KMS-11 (cell line): ENCODE data around the gene PSENEN.

Experiments used
- H2AFZ ChIP-seq: fragments of 200-600 bp; sonication (generic); 2 replicates; pipeline ENCODE4 v1.6.1; 2016; ENCODE audit warnings: antibody characterized with exemption, mixed run types, low read depth
- H3K27ac ChIP-seq: fragments of 200-600 bp; sonication (generic); 2 replicates; pipeline ENCODE4 v1.6.1; 2016; ENCODE audit warnings: mild to moderate bottlenecking, mixed run types
- H3K27me3 ChIP-seq: fragments of 200-600 bp; sonication (generic); 2 replicates; pipeline ENCODE4 v1.6.1; 2017; ENCODE audit warnings: mild to moderate bottlenecking, low read depth, mixed run types, moderate library complexity; ENCODE audit not compliant: insufficient read depth
- H3K36me3 ChIP-seq: fragments of 200-600 bp; sonication (generic); 2 replicates; pipeline ENCODE4 v1.6.1; 2017; ENCODE audit warnings: mild to moderate bottlenecking, mixed run types; ENCODE audit not compliant: insufficient read depth
- H3K4me1 ChIP-seq: fragments of 200-600 bp; sonication (generic); 2 replicates; pipeline ENCODE4 v1.6.1; 2016; ENCODE audit warnings: mild to moderate bottlenecking, low read depth, mixed run types; ENCODE audit not compliant: poor library complexity, severe bottlenecking
- H3K4me2 ChIP-seq: fragments of 200-600 bp; sonication (generic); 2 replicates; pipeline ENCODE4 v1.7.0; 2016; ENCODE audit warnings: mild to moderate bottlenecking, mixed run types
- H3K4me3 ChIP-seq: fragments of 200-600 bp; sonication (generic); IDR thresholded peaks from 2 replicates; pipeline ENCODE4 v1.6.1; 2017; ENCODE audit warnings: low read depth, low read length, mixed read lengths; ENCODE audit not compliant: insufficient read depth
- H3K79me2 ChIP-seq: fragments of 200-600 bp; sonication (generic); 2 replicates; pipeline ENCODE4 v1.6.1; 2016; ENCODE audit warnings: low read depth, mixed run types; ENCODE audit not compliant: insufficient read depth
- H3K9ac ChIP-seq: fragments of 200-600 bp; sonication (generic); 2 replicates; pipeline ENCODE4 v1.6.1; 2016; ENCODE audit warnings: mild to moderate bottlenecking, mixed run types
- H4K20me1 ChIP-seq: fragments of 200-600 bp; sonication (generic); 2 replicates; pipeline ENCODE4 v1.6.1; 2016; ENCODE audit warnings: mild to moderate bottlenecking, mixed run types; ENCODE audit not compliant: insufficient read depth
- TF ChIP-seq, protein P1 (sequence below): fragments of 200-600 bp; sonication (generic); conservative IDR thresholded peaks from 2 replicates; pipeline ENCODE4 v1.6.1; 2017; ENCODE audit warnings: low read depth, mild to moderate bottlenecking, antibody characterized with exemption, low read length, moderate library complexity, mixed read lengths

Gene PSENEN

DNA sequence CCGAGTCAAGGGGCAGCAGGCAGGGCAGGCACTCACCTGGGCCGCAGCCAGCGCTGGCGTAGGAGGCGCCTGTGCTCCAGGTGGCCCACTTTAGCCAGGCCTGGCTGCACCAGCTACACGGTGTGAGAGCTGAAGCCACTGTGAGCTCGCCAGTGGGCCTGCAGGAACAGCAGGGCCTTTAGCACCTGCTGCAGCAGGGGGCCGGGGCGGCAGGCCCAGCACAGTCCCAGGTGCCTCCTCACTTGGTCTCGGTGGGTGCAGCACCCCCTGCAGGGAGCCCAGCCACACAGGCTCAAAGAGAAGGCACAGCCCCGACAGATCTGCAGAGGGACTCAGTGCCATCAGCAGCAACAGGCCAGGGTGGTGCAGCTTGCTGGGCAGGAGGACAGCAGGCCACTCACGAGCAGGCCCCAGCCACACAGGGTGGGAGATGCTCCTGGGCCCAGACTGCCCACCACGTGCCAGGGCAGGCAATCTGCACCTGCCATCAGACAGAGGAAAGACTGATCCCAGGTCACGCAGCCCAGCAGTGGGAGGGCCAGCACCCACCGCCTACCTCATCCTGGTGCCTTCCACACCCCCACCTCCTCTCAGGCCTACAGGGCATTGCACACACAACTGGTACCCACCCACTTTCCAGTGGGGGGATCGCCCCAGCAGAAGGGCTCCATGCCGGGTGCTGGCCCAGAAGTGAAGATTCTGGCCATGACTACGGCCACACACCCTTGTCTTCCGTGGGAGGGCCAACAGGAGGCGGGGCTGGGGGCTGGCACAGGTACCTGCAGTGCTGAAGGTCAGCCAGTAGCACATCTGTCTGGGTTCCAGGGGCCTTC lies 45.7 kb downstream of the PSENEN start:
- Histone ChIP-seq H3K27ac (no peak overlapping the region), H2AFZ (no peak overlapping the region), H3K27me3 (peaks cover 4% of the 10 kb centered on the region; the same call in 1 of the 2 replicates), H3K79me2 (no peaks in the 10 kb centered on the region), H3K4me1 (no peaks in the 10 kb centered on the region), H3K4me2 (no peak overlapping the region), H3K36me3 (no peaks in the 10 kb centered on the region), H3K9ac (no peak overlapping the region), H4K20me1 (no peaks in the 10 kb centered on the region), H3K4me3 (no peak overlapping the region)
- TF ChIP-seq, protein P1, sequence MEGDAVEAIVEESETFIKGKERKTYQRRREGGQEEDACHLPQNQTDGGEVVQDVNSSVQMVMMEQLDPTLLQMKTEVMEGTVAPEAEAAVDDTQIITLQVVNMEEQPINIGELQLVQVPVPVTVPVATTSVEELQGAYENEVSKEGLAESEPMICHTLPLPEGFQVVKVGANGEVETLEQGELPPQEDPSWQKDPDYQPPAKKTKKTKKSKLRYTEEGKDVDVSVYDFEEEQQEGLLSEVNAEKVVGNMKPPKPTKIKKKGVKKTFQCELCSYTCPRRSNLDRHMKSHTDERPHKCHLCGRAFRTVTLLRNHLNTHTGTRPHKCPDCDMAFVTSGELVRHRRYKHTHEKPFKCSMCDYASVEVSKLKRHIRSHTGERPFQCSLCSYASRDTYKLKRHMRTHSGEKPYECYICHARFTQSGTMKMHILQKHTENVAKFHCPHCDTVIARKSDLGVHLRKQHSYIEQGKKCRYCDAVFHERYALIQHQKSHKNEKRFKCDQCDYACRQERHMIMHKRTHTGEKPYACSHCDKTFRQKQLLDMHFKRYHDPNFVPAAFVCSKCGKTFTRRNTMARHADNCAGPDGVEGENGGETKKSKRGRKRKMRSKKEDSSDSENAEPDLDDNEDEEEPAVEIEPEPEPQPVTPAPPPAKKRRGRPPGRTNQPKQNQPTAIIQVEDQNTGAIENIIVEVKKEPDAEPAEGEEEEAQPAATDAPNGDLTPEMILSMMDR = no peak

DNA sequence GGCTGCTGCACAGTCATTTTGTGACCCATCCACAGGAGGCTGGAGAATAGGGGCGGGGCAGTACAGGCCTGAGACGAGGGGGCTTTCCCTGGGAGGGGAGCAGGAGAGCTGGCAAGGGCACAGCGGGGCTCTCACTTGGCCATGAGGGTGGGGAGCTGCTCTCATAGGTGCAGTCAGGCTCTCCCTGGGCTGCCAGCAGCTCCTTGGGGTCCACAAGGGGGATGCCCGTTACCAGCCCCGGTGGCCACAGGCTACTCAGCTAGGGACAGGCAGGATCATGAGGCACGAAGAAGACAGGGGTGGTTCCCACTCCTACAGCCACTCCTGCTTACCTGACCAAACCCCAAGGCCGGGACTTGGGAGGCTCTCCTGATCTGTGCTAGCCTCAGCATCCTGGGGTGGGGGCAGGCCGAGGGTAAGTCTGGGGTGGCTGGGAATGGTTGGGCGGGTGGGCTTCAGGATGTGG lies 46.4 kb downstream of the PSENEN start:
- Histone ChIP-seq H3K27me3 (peaks cover 4% of the 10 kb centered on the region), H2AFZ (no peak overlapping the region), H3K36me3 (no peaks in the 10 kb centered on the region), H3K79me2 (no peaks in the 10 kb centered on the region), H4K20me1 (no peaks in the 10 kb centered on the region), H3K4me2 (no peak overlapping the region), H3K9ac (no peak overlapping the region), H3K4me1 (no peaks in the 10 kb centered on the region), H3K27ac (no peak overlapping the region), H3K4me3 (no peak overlapping the region)
- TF ChIP-seq, protein P1 = no peak

DNA sequence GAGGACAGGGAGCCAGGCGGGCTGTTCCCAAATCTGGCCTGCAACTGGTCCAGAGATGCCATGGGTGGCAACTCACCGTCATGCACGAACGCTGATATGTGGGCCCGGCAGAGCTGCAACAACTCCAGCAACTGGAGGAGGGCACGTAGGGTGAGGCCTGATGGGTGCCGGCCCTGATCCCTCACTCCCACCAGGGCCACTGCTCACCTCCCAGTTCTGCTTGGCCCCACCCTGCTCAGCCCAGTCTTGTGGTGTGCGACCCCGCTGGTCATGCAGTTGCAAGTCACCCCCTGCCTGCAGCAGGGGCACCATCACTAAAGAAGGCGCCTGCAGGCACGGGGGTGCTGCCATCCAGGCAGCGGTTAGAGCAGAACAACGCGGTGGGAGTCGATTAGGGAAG lies 46.9 kb downstream of the PSENEN start:
- TF ChIP-seq, protein P1 = no peak
- Histone ChIP-seq H3K27me3 (peaks cover 4% of the 10 kb centered on the region), H3K4me2 (no peak overlapping the region), H2AFZ (no peak overlapping the region), H3K36me3 (no peaks in the 10 kb centered on the region), H3K4me3 (no peak overlapping the region), H3K9ac (no peak overlapping the region), H4K20me1 (no peaks in the 10 kb centered on the region), H3K27ac (no peak overlapping the region), H3K79me2 (no peaks in the 10 kb centered on the region), H3K4me1 (no peaks in the 10 kb centered on the region)

DNA sequence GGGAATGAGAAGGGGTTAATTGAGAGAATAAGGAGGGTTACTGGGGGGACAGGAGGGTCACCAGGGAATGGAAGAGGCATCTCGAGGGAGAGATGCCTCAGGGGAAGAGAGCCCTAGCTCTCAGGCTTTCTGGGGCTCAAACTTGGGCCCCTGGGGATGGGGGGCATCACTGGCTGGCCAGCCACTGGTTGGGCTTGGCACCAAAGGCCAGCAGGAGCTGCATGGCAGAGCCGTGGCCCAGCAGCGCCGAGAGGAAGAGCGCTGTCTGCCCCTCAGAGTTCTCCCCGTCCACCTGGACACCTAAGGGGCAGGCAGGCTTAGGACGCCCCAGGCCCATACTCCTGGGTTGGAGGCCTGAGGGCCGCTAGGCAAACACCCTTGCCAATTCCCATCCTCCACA lies 47.4 kb downstream of the PSENEN start:
- no peak overlapping the region for H2AFZ ChIP-seq
- H3K4me2 ChIP-seq = no peak overlapping the region
- no peaks in the 10 kb centered on the region for H4K20me1 ChIP-seq
- H3K79me2 ChIP-seq = no peaks in the 10 kb centered on the region
- H3K27ac ChIP-seq = no peak overlapping the region
- H3K36me3 ChIP-seq = no peaks in the 10 kb centered on the region
- TF ChIP-seq, protein P1 = no peak
- H3K4me3 ChIP-seq = no peak overlapping the region
- no peak overlapping the region for H3K9ac ChIP-seq
- H3K27me3 ChIP-seq = peaks cover 4% of the 10 kb centered on the region
- no peaks in the 10 kb centered on the region for H3K4me1 ChIP-seq
